ENCODE measurements around the gene FGF8.

Gene FGF8

DNA sequence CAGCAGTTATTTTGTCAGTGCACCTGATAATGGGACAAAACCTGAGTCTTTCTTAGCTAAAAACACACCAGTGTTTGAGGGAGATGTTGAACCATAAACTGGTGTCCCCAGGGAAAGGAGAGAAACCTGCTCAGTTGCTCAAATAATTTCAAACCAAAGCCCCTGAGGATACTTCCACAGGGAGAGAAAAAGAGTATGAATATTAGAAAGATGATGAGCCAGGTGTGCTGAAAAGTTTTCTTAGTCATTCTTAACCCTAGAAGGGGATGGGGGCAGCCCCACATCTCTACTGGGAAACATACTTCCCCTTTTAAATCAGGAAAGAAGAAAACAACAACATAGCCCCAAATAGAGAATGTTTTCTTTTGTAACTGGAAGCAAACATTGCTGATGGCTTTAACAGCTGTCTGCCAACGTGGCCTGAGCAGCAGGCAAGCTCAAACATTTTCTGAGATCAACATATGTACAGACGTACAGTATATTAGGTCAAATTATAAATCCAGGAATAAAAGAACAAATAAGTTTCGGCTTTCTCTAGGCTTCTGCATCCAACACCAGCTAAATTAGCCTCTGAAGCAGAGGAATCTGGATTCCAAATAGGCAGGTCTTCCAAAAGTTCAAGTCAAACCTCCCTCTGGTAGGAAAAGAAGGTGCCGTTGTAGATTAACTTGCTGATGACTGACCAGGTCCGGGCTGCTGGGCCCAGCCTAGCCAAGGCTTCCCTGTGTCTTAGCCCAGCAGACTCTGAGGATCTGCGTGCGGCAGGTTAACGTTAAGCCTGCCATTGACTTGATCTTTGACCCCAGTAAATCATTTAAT, 50.4 kb downstream of the FGF8 start:
- DNase-seq: no peak

DNA sequence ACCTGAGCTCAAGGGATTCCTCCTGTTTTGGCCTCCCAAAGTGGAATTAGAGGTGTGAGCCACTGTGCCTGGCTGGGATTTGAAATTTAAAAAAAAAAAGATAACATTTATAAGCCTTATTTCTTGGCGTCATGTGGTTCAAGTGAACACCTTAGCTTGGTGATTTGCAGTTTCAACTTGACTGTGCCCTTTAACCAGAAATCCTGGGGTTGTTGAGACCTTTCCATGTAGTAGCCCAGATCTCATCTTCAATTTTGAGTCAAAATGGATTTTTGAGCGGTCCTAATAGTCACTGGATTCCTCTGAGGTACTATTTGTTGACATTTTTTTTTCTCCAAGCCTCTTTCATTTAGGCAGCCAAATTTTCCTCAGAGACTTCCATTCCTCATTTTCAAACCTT, 51.5 kb downstream of the FGF8 start:
- DNase-seq: no peak

DNA sequence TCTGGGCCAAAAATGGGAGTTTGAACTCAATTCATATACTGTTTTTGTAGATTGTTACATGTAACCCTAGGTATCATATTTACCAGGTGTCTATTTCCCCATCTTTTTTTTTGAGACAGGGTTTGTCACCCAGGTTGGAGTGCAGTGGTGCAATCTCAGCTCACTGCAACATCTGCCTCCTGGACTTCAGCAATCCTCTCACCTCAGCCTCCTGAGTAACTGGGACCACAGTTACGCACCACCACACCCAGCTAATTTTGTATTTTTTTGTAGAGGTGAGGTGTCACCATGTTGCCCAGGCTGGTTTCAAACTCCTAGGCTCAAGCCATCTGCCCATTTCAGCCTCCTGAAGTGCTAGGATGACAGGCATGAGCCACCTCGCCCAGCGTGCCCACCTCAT, 52.7 kb downstream of the FGF8 start:
- no peak for DNase-seq

DNA sequence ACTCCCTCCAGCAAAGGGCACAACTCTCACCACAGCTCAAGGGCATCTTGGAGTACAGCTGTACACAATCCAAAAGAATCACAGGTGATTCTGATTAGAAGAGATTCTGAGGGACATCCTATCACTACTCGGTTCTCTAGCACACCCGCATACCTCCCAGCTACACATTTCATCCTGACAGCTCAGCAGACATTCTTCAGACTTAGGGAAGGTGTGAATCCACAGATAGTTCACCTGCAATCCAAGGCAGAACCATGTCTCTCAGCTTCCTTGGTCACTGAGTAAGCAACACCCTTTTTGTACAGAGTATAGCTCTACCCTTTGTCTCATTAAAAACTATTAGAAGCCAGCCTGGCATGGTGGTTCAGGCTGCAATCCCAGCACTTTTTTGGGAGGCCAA, 54.1 kb downstream of the FGF8 start:
- DNase-seq: no peak

DNA sequence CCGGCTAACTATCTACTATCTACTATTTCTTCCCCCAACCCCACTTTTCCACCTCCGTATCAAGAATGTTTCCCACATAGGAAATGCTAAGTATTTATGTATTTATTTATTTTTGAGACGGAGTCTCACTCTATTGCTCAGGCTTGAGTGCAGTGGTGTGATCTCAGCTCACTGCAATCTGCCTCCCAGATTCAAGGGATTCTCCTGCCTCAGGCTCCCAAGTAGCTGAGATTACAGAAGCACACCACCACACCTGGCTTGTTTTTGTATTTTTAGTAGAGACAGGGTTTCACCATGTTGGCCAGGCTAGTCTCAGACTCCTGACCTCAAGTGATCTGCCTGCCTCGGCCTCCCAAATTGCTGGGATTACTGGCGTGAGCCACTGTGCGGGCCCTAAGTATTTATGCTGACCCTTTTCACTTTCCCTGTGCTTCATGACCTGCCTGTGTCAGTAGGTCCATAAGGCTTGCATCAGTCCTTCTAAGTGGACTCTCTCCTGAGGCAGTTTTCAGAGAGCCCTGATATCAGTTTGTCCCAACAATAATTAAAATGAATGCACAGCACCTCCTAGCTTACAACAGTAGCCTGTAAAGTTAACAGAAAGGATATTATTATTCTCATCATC, 55.2 kb downstream of the FGF8 start:
- DNase-seq: no peak

Data from hematopoietic multipotent progenitor cell treated with erythropoietin and hydrocortisone succinate and interleukin-3 and kit ligand, for 6 days (in vitro differentiated cells).